Adipocyte (in vitro differentiated cells): ENCODE results near the gene PNKP.

ENCODE experiments used
- DNase-seq: peaks from one replicate; pipeline ENCODE4 v3.0.0-alpha.2; 2015; ENCODE audit warnings: low read depth
- H3K27me3 ChIP-seq: replicated peaks from 2 replicates; pipeline ENCODE4 v1.7.0; 2013; ENCODE audit warnings: mild to moderate bottlenecking, low read length, moderate library complexity; ENCODE audit not compliant: control insufficient read depth, insufficient read depth
- H3K36me3 ChIP-seq: 2 replicates; pipeline ENCODE4 v1.7.0; 2013; ENCODE audit warnings: low read length, mild to moderate bottlenecking, moderate library complexity; ENCODE audit not compliant: control insufficient read depth, insufficient read depth, severe bottlenecking
- H3K4me1 ChIP-seq: 2 replicates; pipeline ENCODE4 v1.7.0; 2013; ENCODE audit warnings: mild to moderate bottlenecking, low read length, moderate library complexity; ENCODE audit not compliant: control insufficient read depth, insufficient read depth
- H3K4me3 ChIP-seq: 2 replicates; pipeline ENCODE4 v1.7.0; 2013; ENCODE audit warnings: mild to moderate bottlenecking, low read length, moderate library complexity
- H3K9ac ChIP-seq: 2 replicates; pipeline ENCODE4 v1.7.0; 2013; ENCODE audit warnings: mild to moderate bottlenecking, low read length, moderate library complexity
- H3K9me3 ChIP-seq: 2 replicates; pipeline ENCODE4 v1.7.0; 2013; ENCODE audit warnings: mild to moderate bottlenecking, low read length, moderate library complexity; ENCODE audit not compliant: control insufficient read depth

The PNKP gene

GRCh38 chr19:49847731-49848696, 19.4 kb downstream of the PNKP start:
- Histone ChIP-seq H3K4me1 (peaks cover 23% of the 10 kb centered on the region), H3K4me3 (no peak overlapping the region), H3K27me3 (no peaks in the 10 kb centered on the region), H3K9ac (no peak overlapping the region), H3K36me3 (no peaks in the 10 kb centered on the region), H3K9me3 (no peaks in the 10 kb centered on the region)
- peak; percentile 68 for DNase-seq

GRCh38 chr19:49846408-49846807, 21.0 kb downstream of the PNKP start:
- Histone ChIP-seq H3K9ac (no peak overlapping the region), H3K36me3 (no peaks in the 10 kb centered on the region), H3K9me3 (no peaks in the 10 kb centered on the region), H3K4me3 (no peak overlapping the region), H3K4me1 (peaks cover 12% of the 10 kb centered on the region), H3K27me3 (no peaks in the 10 kb centered on the region)
- DNase-seq = no peak

DNA sequence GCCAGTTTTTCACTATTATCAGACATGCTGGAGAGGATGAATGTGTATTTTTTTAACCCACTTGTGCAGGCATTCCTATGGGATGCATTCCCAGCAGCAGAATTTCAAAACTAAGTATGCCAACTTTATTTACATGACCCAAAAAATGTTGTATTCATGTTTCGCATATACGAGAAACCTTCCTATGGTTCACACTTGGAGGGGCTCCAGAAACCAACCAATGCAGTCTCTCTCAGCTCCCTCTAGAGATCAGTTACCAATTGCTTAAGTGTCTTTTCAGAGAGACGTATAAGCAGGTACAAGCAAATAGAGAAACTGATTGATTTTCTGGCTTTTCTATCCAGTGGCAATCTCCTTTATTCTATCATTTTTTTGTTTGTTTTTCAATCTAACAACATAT, 22.0 kb downstream of the PNKP start:
- Histone ChIP-seq H3K27me3 (no peaks in the 10 kb centered on the region), H3K9ac (no peak overlapping the region), H3K36me3 (peaks cover 8% of the 10 kb centered on the region), H3K9me3 (no peaks in the 10 kb centered on the region), H3K4me3 (no peak overlapping the region), H3K4me1 (peaks cover 12% of the 10 kb centered on the region)
- DNase-seq = no peak

DNA sequence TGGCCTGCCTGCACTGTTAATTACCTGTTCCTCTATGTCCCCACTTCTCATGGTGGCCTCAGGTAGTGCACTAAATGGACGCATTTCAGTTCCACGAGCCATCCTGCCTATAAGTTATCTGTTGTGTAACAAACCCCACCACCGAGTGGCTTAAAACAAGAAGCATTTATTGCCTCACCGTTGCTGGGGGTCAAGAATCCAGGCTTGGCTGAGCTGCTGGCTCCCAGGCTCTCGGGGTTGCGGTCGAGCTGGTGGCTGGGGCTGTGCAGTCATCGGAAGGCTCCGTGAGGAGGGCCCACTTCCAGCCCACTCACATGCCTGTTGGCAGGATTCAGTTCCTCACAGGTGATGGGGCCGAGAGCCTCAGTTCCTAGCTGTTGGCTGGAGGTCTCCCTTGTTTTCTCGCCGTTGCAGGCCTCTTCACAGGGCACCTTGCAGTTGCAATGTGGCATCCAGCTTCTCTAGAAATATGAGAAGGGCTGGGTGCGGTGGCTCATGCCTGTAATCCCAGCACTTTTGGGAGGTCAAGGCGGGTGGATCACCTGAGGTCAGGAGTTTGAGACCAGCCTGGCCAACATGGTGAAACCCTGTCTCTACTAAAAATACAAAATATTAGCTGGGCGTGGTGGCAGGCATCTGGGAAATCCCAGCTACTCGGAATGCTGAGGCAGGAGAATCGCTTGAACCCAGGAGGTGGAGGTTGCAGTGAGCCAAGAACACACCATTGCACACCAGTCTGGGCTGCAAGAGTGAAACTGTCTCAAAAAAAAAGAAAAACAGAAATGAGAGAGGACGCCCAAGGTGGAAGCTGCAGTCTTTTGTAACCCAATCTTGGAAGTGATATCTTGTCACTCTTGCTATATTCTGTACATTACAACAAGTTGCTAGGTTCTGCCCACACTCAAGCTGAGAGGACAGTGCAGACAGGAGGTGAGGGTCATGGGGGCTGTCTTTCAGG, 23.0 kb downstream of the PNKP start:
- H3K9me3 ChIP-seq = no peaks in the 10 kb centered on the region
- H3K4me1 ChIP-seq = peaks cover 7% of the 10 kb centered on the region
- H3K9ac ChIP-seq = no peak overlapping the region
- H3K4me3 ChIP-seq = no peak overlapping the region
- DNase-seq = no peak
- peaks cover 15% of the 10 kb centered on the region for H3K36me3 ChIP-seq
- no peaks in the 10 kb centered on the region for H3K27me3 ChIP-seq

- Histone ChIP-seq H3K9ac (no peak overlapping the region), H3K4me1 (peaks cover 2% of the 10 kb centered on the region), H3K27me3 (no peaks in the 10 kb centered on the region), H3K4me3 (no peak overlapping the region), H3K36me3 (peaks cover 26% of the 10 kb centered on the region), H3K9me3 (no peaks in the 10 kb centered on the region)
- DNase-seq = no peak
These were observed 24.1 kb downstream of the PNKP start for GRCh38 chr19:49843265-49843664.

- Histone ChIP-seq H3K9me3 (no peaks in the 10 kb centered on the region), H3K9ac (no peak overlapping the region), H3K4me1 (no peaks in the 10 kb centered on the region), H3K36me3 (peaks cover 37% of the 10 kb centered on the region), H3K27me3 (no peaks in the 10 kb centered on the region), H3K4me3 (no peak overlapping the region)
- no peak for DNase-seq
These were observed 26.6 kb downstream of the PNKP start for GRCh38 chr19:49840736-49841249.

- no peak overlapping the region for H3K9ac ChIP-seq
- no peaks in the 10 kb centered on the region for H3K9me3 ChIP-seq
- H3K4me3 ChIP-seq = no peak overlapping the region
- no peaks in the 10 kb centered on the region for H3K4me1 ChIP-seq
- no peak for DNase-seq
- no peaks in the 10 kb centered on the region for H3K27me3 ChIP-seq
- H3K36me3 ChIP-seq = peaks cover 39% of the 10 kb centered on the region
These were observed 27.1 kb downstream of the PNKP start for GRCh38 chr19:49840321-49840720.

- H3K4me3 ChIP-seq = no peak overlapping the region
- no peaks in the 10 kb centered on the region for H3K4me1 ChIP-seq
- H3K27me3 ChIP-seq = no peaks in the 10 kb centered on the region
- H3K36me3 ChIP-seq = peaks cover 45% of the 10 kb centered on the region
- H3K9me3 ChIP-seq = no peaks in the 10 kb centered on the region
- H3K9ac ChIP-seq = no peak overlapping the region
- no peak for DNase-seq
These were observed 27.7 kb downstream of the PNKP start for GRCh38 chr19:49839713-49840112.

- no peaks in the 10 kb centered on the region for H3K27me3 ChIP-seq
- peaks cover 52% of the 10 kb centered on the region for H3K36me3 ChIP-seq
- H3K4me3 ChIP-seq = no peak overlapping the region
- no peak for DNase-seq
- no peaks in the 10 kb centered on the region for H3K4me1 ChIP-seq
- no peak overlapping the region for H3K9ac ChIP-seq
- no peaks in the 10 kb centered on the region for H3K9me3 ChIP-seq
These were observed 28.3 kb downstream of the PNKP start for GRCh38 chr19:49838885-49839588.

- no peaks in the 10 kb centered on the region for H3K27me3 ChIP-seq
- H3K9ac ChIP-seq = no peak overlapping the region
- H3K36me3 ChIP-seq = peaks cover 68% of the 10 kb centered on the region
- H3K9me3 ChIP-seq = no peaks in the 10 kb centered on the region
- H3K4me1 ChIP-seq = no peaks in the 10 kb centered on the region
- no peak for DNase-seq
- H3K4me3 ChIP-seq = no peak overlapping the region
These were observed 30.0 kb downstream of the PNKP start for GRCh38 chr19:49837425-49837824.

DNA sequence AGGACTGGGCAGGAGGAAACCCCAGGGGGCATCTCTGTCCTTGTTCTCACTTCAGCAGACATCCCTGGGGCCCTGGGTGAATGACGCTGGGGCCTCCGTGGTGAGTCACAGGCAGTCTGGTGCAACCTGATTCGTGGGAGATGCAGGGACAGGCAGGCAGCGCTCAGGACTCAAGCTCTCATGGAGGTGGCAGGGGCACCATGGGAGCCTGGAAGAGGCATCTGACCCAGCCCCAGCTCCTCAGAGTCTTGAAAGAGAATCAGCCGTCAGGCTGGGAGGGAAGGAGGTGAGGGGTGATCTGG, 30.4 kb downstream of the PNKP start:
- Histone ChIP-seq H3K36me3 (peaks cover 72% of the 10 kb centered on the region), H3K27me3 (no peaks in the 10 kb centered on the region), H3K4me1 (no peaks in the 10 kb centered on the region), H3K9me3 (no peaks in the 10 kb centered on the region), H3K9ac (no peak overlapping the region), H3K4me3 (no peak overlapping the region)
- DNase-seq = no peak
